NB4 (cell line): ENCODE measurements around the gene KLF16.

ENCODE experiments used
- DNase-seq: peaks from one replicate; pipeline ENCODE4 v3.0.0; 2010; ENCODE audit warnings: low read depth
- H3K4me3 ChIP-seq: one replicate; pipeline ENCODE4 v1.5.1; 2011; ENCODE audit warnings: mild to moderate bottlenecking, low read depth, low read length, moderate library complexity
- CTCF ChIP-seq: IDR thresholded peaks from one replicate; pipeline ENCODE4 v1.5.1; 2012; ENCODE audit warnings: low read depth, low read length
- MAX ChIP-seq: IDR thresholded peaks from 2 replicates; pipeline ENCODE4 v1.6.1; 2011; ENCODE audit warnings: low read depth, low read length
- MYC ChIP-seq: IDR thresholded peaks from 2 replicates; pipeline ENCODE4 v1.6.1; 2011; ENCODE audit warnings: low read depth, low read length
- POLR2A ChIP-seq: IDR thresholded peaks from 2 replicates; pipeline ENCODE4 v1.6.1; 2011; ENCODE audit warnings: mild to moderate bottlenecking; ENCODE audit not compliant: insufficient read length; ENCODE audit errors: extremely low read depth

The KLF16 gene

GRCh38 chr19:1863328-1863637 is at the start of gene KLF16:
TSS of gene KLF16 (minus strand) at chr19:1863579. CDS start at chr19:1863497, 82 bp downstream.
- TF ChIP-seq CTCF, result no peak
- TF ChIP-seq POLR2A, result peak; percentile 51
- peak within 1 kb of the TSS; percentile 77 for H3K4me3 ChIP-seq
- DNase-seq, result no peak

GRCh38 chr19:1912760-1913505 is 49.6 kb upstream of the KLF16 start:
- TF ChIP-seq POLR2A, result no peak
- TF ChIP-seq MAX, result no peak
- TF ChIP-seq MYC, result no peak
- TF ChIP-seq CTCF, result no peak

GRCh38 chr19:1911995-1912394 is 48.6 kb upstream of the KLF16 start:
- TF ChIP-seq MYC, result no peak
- TF ChIP-seq CTCF, result no peak
- TF ChIP-seq MAX, result no peak
- TF ChIP-seq POLR2A, result no peak
- DNase-seq, result no peak
- no peak overlapping the region for H3K4me3 ChIP-seq

More at GRCh38 chr19:1912760-1913505, 49.6 kb upstream of the KLF16 start:
- no peak overlapping the region for H3K4me3 ChIP-seq
- no peak for DNase-seq

- TF ChIP-seq CTCF (no peak), MYC (no peak), MAX (no peak), POLR2A (no peak)
- H3K4me3 ChIP-seq, result no peak overlapping the region
- no peak for DNase-seq
Observed at GRCh38 chr19:1911098-1911497, 47.7 kb upstream of the KLF16 start.

- H3K4me3 ChIP-seq, result no peak overlapping the region
- DNase-seq, result no peak
Observed at GRCh38 chr19:1910177-1910576, 46.8 kb upstream of the KLF16 start.

More at GRCh38 chr19:1910177-1910576, 46.8 kb upstream of the KLF16 start:
- TF ChIP-seq POLR2A, result no peak
- no peak for TF ChIP-seq MAX
- TF ChIP-seq CTCF, result no peak
- no peak for TF ChIP-seq MYC
